Measurements from ENCODE around the gene ZNF543. TPM values are rescaled to one million over a fixed set of nuclear protein-coding genes. Genes with fewer than 3 reads are reported as not detected.

ZNF543 gene
- total and polyA plus RNA-seq, 2 donors (not counting 1 experiment from before 2014, with no cell fraction given) = 4.6 to 16.7 TPM

GRCh38 chr19:57288373-57288772 lies 31.9 kb upstream of the ZNF543 start:
- TF ChIP-seq EZH2 (IDR thresholded peaks at IDR 0.05; ENCODE audit: borderline replicate concordance, insufficient read depth, low read depth, low read length, poor library complexity, severe bottlenecking) (no peak), CTCF (IDR thresholded peaks at IDR 0.05) (no peak)
- no peaks in the 10 kb centered on the region for H3K4me1 ChIP-seq (ENCODE audit: control insufficient read depth in 2 of 2, insufficient read depth in 2 of 2, low read length in 2 of 2)
- ATAC-seq (ENCODE audit: low read depth) = no peak
- no peak overlapping the region for H3K4me3 Mint-ChIP-seq
- no peak overlapping the region for H3K9ac ChIP-seq (ENCODE audit: low read length)
- intact Hi-C loops (cut with micrococcal nuclease) = no loop called here
- H3K79me2 ChIP-seq (ENCODE audit: control insufficient read depth, insufficient read depth, low read length) = peaks cover 93% of the 10 kb centered on the region
- H3K4me2 ChIP-seq (replicated peaks; ENCODE audit: low read depth, low read length, poor library complexity, severe bottlenecking) = no peak overlapping the region
- peaks cover 3% of the 10 kb centered on the region for H3K9me3 Mint-ChIP-seq (ENCODE audit: insufficient read depth)
- H3K4me3 ChIP-seq (ENCODE audit: control extremely low read depth in 1 of 5, extremely low read depth in 1 of 5, insufficient read depth in 1 of 5, low read depth in 2 of 5, low read length in 4 of 5) = no peak overlapping the region
- POLR2A ChIA-PET = no interaction called here
- peaks cover 5 to 22% (median 12%) of the 10 kb centered on the region in 3 donors for H3K9me3 ChIP-seq (ENCODE audit: control extremely low read depth in 1 of 3, control insufficient read depth in 2 of 3, insufficient read depth in 1 of 3, low read length in 2 of 3)
- no peak overlapping the region for H3K27ac Mint-ChIP-seq
- no peak overlapping the region for H2AFZ ChIP-seq (ENCODE audit: insufficient read depth, low read depth, low read length, poor library complexity, severe bottlenecking)
- H3K4me1 Mint-ChIP-seq = peaks cover 21% of the 10 kb centered on the region
- CTCF ChIA-PET = no interaction called here
- WGBS (ENCODE audit: insufficient coverage) = 100% methylated on average over 2 of the region's 4 CpGs
- no peak for DNase-seq
- H3K36me3 ChIP-seq (replicated peaks in 1 of 2; ENCODE audit: control extremely low read depth in 1 of 2, control insufficient read depth in 1 of 2, extremely low read depth in 1 of 2, insufficient read depth in 2 of 2, low read length in 1 of 2) = peaks cover 18 to 92% of the 10 kb centered on the region in 2 experiments
- no peaks in the 10 kb centered on the region for H3K27me3 Mint-ChIP-seq
- peaks cover 58% of the 10 kb centered on the region for H4K20me1 ChIP-seq (ENCODE audit: control insufficient read depth, insufficient read depth, low read length, poor library complexity, severe bottlenecking)
- no peaks in the 10 kb centered on the region for H3K27me3 ChIP-seq (replicated peaks in 1 of 4; ENCODE audit: control extremely low read depth in 1 of 4, control insufficient read depth in 3 of 4, insufficient read depth in 4 of 4, low read length in 3 of 4)
- H3K27ac ChIP-seq (ENCODE audit: low read length in 2 of 2) = no peak overlapping the region

GRCh38 chr19:57290970-57291369 lies 29.3 kb upstream of the ZNF543 start:
- Histone ChIP-seq H3K36me3 (replicated peaks in 1 of 2; ENCODE audit: control extremely low read depth in 1 of 2, control insufficient read depth in 1 of 2, extremely low read depth in 1 of 2, insufficient read depth in 2 of 2, low read length in 1 of 2) (peaks cover 23 to 77% of the 10 kb centered on the region in 2 experiments), H2AFZ (ENCODE audit: insufficient read depth, low read depth, low read length, poor library complexity, severe bottlenecking) (no peak overlapping the region), H3K4me2 (replicated peaks; ENCODE audit: low read depth, low read length, poor library complexity, severe bottlenecking) (no peak overlapping the region), H3K9ac (ENCODE audit: low read length) (no peak overlapping the region), H3K4me3 (ENCODE audit: control extremely low read depth in 1 of 5, extremely low read depth in 1 of 5, insufficient read depth in 1 of 5, low read depth in 2 of 5, low read length in 4 of 5) (no peak overlapping the region), H4K20me1 (ENCODE audit: control insufficient read depth, insufficient read depth, low read length, poor library complexity, severe bottlenecking) (peaks cover 41% of the 10 kb centered on the region), H3K79me2 (ENCODE audit: control insufficient read depth, insufficient read depth, low read length) (peaks cover 87% of the 10 kb centered on the region), H3K4me1 (ENCODE audit: control insufficient read depth in 2 of 2, insufficient read depth in 2 of 2, low read length in 2 of 2) (no peaks in the 10 kb centered on the region), H3K9me3 (ENCODE audit: control extremely low read depth in 1 of 3, control insufficient read depth in 2 of 3, insufficient read depth in 1 of 3, low read length in 2 of 3) (peaks cover 5 to 26% (median 18%) of the 10 kb centered on the region in 3 donors), H3K27me3 (replicated peaks in 1 of 4; ENCODE audit: control extremely low read depth in 1 of 4, control insufficient read depth in 3 of 4, insufficient read depth in 4 of 4, low read length in 3 of 4) (no peaks in the 10 kb centered on the region), H3K27ac (ENCODE audit: low read length in 2 of 2) (no peak overlapping the region)
- Mint-ChIP-seq H3K27ac (no peak overlapping the region), H3K27me3 (no peaks in the 10 kb centered on the region), H3K9me3 (ENCODE audit: insufficient read depth) (peaks cover 10% of the 10 kb centered on the region), H3K4me1 (peaks cover 12% of the 10 kb centered on the region), H3K4me3 (no peak overlapping the region)
- DNase-seq (no peak), ATAC-seq (ENCODE audit: low read depth) (no peak)
- TF ChIP-seq CTCF (IDR thresholded peaks at IDR 0.05) (no peak), EZH2 (IDR thresholded peaks at IDR 0.05; ENCODE audit: borderline replicate concordance, insufficient read depth, low read depth, low read length, poor library complexity, severe bottlenecking) (no peak)
- intact Hi-C loops (cut with micrococcal nuclease) = no loop called here
- WGBS (ENCODE audit: insufficient coverage) = 95% methylated on average over 3 of the region's 11 CpGs
- CTCF ChIA-PET = no interaction called here
- POLR2A ChIA-PET = no interaction called here

Measured in B cell (primary cell).